ENCODE results near the gene SLC2A9.
"Not testable (repeated sequence)": the region's sequence is repeated elsewhere in the genome, so short reads cannot be mapped to it uniquely, and the experiment has no call there.

The SLC2A9 gene

DNA sequence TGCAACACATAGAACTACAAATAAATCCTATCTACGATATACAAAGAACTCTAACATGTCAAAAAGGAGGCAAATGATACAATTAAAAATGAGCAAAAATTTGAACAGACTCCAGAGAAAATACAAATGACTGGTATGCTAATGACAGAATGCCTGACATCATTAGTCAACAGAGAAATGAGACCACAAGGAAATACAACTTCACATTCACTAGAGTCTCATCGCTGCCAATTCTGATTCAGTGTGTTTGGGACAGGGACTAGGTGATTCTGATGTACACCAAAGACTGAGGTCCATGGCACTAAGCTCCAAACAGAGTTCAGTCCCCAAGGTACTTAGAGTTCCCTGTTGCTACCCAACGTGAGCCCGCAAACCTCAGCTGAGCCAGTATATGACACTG is 23.4 kb downstream of the SLC2A9 start:
- no peak for DNase-seq (ENCODE audit: low read depth in 2 of 2)

GRCh38 chr4:9996319-9997110 is 24.8 kb downstream of the SLC2A9 start:
- DNase-seq (ENCODE audit: low read depth in 2 of 2): no peak

DNA sequence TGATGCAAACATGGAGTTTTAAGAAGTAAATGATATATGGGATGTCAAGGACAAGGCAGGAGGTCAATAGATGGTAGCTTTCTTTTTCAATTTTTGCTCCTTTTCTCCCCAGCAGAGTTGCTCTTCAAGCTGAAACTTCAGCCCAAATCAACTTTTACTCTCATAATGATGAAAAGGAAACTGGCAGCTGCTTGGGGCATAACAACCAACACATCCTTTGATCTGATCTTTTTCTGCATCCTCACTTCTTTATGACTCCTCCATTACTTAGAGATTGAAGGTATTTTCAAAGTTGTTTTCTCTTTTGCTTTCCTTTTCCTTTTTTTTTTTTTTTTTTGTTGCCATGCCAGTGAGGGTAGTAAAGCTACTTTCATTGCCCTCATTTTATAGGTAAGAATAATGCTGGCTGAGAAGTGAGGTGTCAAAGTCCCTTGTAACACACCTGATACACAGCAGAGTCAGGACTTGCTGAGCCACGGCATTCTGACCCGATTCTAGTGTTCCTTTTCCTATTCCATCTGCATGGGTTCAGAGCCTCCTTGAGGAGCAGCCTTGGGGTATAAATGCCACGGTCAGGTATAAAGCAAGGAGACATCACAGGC is 26.9 kb downstream of the SLC2A9 start:
- DNase-seq (ENCODE audit: low read depth in 2 of 2): no peak

GRCh38 chr4:9989918-9990635 is 31.2 kb downstream of the SLC2A9 start:
- DNase-seq (ENCODE audit: low read depth in 2 of 2): no peak

DNA sequence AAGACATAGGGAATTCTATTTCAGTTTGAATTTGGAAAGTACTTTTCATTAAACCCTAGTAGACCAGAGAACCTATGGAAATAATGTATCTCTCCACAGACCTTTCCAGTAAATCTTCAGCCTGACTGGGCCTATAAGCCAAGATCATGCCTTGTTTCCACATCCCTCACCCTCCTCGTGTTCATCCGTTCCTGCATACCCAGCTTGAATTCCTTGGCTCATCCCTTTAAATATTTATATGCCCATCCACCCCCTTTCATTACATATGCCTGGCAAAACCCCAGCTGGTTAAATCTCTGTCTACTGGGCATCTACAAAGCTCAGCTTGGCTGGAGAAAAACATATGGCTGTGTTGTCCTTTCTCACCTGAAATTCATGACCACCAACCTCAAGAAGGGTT is 32.4 kb downstream of the SLC2A9 start:
- DNase-seq (ENCODE audit: low read depth in 2 of 2): no peak

GRCh38 chr4:9988363-9988749 is 32.9 kb downstream of the SLC2A9 start:
- no peak for DNase-seq (ENCODE audit: low read depth in 2 of 2)

DNA sequence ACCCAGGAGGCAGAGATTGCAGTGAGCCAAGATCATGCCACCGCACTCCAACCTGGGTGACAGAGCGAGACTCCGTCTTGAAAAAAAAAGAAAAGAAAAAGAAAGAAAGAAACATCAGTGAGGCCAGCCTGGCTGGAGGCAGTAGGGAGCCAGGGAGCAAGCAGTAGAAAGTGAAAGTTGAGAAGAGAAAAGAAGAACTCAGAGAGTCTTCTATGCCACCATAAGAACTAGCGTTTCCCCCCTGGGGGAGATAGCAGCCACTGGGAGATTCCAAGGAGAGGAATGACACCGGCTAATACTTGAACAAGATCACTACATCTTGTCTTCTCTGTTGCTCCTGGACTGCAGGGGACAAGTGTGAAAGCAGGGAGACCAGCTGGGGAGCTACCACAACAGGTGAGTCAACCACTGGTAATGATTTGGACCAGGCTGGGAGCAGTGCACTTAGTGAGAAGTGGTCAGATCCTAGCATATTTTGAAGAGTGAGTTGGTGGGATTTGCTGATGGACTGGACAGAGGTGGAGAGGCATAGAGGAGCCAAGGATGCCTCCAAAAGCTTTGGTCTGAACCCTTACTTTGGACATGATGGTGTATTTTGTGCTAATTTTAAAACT is 33.4 kb downstream of the SLC2A9 start:
- no peak for DNase-seq (ENCODE audit: low read depth in 2 of 2)

DNA sequence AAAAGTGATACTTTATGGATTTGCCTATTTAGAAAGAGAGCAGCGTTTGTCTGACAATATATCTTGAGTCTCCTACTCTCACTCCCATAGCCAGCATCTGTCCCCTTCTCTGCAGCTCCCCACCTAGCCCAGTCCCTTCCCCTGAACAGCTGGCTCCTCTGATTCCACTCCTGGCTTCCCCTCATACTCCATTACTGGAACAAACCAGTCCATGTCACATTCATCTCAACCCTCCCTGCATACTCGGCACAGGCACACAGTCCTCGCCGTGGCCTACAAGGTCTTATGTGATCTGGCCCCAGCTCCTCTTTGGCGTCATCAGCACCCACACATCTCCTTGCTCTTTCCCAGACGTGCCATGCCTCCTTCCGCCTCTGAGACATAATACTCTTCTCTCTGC is 36.7 kb downstream of the SLC2A9 start:
- no peak for DNase-seq (ENCODE audit: low read depth in 2 of 2)

DNA sequence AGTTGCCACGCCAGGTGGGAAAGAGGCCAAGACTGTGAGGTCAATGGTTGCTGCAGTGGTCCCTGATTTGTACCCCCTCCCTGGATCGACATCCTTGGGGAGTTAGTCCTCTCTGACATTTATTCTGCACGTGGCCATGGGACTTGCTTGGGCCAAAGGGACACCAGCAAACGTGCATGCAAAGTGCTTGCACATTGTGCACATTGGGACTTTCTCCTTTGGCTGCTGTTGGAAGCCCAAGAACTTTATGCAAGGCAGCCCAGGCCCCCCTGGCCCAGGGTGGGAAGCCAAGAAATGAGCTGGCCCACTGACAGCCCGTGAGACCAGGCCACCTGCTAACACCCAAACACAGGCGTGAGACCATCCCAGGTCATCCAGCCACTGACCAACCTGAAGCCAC is 38.1 kb downstream of the SLC2A9 start:
- DNase-seq (ENCODE audit: low read depth in 2 of 2): no peak

DNA sequence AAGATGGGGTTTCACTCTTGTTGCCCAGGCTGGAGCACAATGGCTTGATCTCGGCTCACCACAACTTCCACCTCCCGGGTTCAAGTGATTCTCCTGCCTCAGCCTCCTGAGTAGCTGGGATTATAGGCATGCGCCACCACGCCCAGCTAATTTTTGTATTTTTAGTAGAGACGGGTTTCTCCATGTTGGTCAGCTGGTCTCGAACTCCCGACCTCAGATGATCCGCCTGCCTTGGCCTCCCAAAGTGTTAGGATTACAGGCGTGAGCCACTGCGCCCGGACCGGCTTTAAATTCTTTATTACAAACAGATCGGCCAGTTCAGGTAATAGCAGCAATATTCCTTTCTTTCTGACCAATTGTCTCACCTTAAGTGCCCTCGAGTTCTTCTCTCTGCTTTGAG is 39.4 kb downstream of the SLC2A9 start:
- DNase-seq (ENCODE audit: low read depth in 2 of 2): not testable (repeated sequence)

DNA sequence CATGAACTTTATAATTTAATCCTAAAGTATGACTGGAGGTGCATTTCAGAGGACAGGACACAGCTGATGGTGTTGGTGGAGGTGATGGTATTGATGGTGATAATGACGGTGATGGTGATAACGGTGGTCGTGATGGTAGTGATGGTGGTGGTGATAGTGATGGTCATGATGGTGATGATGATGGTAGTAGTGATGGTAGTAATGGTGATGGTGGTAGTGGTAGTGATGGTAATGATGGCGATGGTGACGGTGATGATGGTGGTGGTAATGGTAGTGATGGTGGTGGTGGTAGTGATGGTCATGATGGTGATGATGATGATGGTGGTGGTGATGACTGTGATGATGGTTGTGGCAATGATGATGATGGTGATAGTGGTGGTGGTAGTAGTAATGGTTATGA is 40.4 kb downstream of the SLC2A9 start:
- DNase-seq (ENCODE audit: low read depth in 2 of 2): no peak

GRCh38 chr4:9979101-9979701 is 42.1 kb downstream of the SLC2A9 start:
- DNase-seq (ENCODE audit: low read depth in 2 of 2): no peak

- DNase-seq (ENCODE audit: low read depth in 2 of 2): no peak
Observed at GRCh38 chr4:9977518-9978031, 43.7 kb downstream of the SLC2A9 start.

GRCh38 chr4:9976781-9977180 is 44.5 kb downstream of the SLC2A9 start:
- DNase-seq (ENCODE audit: low read depth in 2 of 2): no peak

- no peak for DNase-seq (ENCODE audit: low read depth in 2 of 2)
Observed at GRCh38 chr4:9976293-9976692, 45.0 kb downstream of the SLC2A9 start.

GRCh38 chr4:9971711-9972110 is 49.6 kb downstream of the SLC2A9 start:
- no peak for DNase-seq (ENCODE audit: low read depth in 2 of 2)

DNA sequence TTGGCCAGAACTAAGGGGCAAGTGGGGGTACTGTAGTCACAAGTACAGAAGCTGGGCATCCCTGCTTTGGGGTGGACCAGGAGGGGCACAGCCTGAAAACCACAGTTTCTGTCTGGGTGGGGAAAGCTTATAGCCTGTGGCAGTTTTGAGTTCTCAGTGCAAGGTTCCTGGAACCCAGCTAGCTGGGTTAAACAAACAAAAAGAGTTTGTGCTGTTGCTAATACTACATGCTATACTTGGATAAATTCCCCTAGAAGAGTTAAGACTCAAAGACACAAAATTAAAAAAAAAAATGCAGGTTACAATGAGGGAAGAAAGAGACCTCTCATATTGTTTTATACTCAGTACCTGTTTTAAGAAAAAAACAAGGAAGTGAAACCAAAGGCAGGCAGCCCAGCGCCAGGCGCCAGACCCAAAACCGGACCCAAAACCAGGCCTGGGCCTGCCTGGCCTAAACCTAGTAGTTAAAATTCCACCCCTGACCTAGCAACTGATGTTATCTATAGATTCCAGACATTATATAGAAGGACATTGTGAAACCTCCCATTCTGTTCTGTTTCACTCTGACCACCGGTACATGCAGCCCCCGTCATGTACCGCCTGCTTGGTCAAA is 50.8 kb downstream of the SLC2A9 start:
- DNase-seq (ENCODE audit: low read depth in 2 of 2): no peak

DNA sequence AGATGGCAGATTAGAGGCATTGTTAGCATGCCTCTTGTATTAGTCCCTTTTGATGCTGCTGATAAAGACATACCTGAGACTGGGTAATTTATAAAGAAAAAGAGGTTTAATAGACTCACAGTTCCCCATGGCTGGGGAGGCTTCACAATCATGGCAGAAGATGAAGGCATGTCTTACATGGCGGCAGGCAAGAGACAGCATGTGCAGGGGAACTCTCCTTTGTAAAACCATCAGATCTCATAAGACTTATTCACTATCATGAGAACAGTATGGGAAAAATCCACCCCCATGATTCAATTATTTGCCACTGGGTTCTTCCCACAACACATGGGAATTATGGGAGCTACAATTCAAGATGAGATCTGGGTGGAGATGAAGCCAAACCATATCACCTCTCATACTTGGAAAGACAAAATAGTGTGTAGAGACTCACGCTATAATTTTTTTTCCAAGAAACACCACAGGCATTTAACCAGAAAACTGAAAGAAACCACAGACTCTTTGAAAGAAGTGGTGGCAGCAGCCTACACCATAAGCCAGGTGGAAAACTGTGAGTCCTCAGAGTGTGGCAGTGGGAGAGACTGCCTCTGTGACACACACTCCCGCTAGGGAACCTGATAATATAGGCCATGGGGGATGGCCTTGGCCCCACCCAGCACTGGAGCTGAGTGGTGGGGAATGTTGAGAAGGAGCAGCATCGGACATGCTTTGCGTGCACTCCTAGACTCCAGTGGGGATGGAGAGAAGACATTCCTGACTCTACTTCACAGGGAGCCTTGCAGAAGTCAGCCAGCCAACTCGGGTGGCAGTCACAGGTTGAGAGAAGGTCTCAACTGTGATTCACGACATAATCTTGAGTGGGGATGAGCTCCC is 51.5 kb downstream of the SLC2A9 start:
- no peak for DNase-seq (ENCODE audit: low read depth in 2 of 2)

DNA sequence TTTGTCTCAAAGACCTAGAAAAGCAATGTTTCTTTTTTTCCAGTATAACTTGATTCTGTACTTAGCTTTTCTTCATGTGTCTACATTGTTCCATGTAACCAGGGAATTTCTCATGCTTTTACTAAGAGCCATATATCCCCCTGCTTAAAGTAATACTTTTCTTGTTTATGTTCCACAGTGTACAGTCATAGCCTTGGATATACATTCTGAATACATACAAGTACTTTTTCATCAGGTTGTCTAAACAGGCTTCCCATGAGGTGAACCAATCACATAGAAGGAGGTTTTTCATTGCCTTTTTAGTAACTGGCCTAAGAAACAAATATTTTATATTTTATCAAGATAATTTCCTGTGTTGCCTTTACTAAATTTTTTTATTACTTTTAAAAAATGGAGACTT is 52.8 kb downstream of the SLC2A9 start:
- DNase-seq (ENCODE audit: low read depth in 2 of 2): no peak

DNA sequence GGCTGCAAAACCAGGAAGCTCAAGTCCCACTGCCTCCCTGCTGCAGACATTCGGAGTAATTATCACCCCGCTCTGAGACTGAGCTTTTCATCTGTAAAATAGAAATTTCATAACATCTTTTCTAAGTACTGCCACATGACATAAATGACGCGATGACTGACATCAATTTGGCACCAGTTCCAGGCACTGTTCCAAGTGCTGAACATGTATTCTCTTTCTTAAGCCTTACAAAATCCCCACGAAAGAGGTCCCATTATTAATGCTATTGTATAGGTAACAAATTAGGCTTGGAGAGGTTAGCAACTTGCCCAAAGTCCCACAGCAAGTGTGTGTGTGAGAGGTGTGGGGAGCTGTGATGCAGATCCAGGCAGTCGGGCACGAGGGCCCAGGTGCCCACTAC is 56.4 kb downstream of the SLC2A9 start:
- no peak for DNase-seq (ENCODE audit: low read depth in 2 of 2)

- DNase-seq (ENCODE audit: low read depth in 2 of 2): no peak
Observed at GRCh38 chr4:9963328-9963727, 58.0 kb downstream of the SLC2A9 start.

Measured in fibroblast of skin of left biceps (primary cell).